Caki2 (cell line): ENCODE measurements around the gene BSPRY. TPM values are rescaled to one million over a fixed set of nuclear protein-coding genes. Genes with fewer than 3 reads are reported as not detected.
"Not testable (repeated sequence)": the region's sequence is repeated elsewhere in the genome, so short reads cannot be mapped to it uniquely, and the experiment has no call there.

Experiments
- DNase-seq: peaks from one replicate; pipeline ENCODE4 v3.0.0-alpha.2; 2015; ENCODE audit warnings: low read depth
- in situ Hi-C: cut with HindIII; loops from 2 replicates; pipeline ENCODE4 v1.10.0; 2016; ENCODE audit warnings: low sequenced_read_pairs, low pct_unique_long_range_greater_than_20kb, mixed read lengths
- total RNA-seq: library from RNA; depleted of rRNA; stranded (reverse); fragments of >200 nt; shearing (Covaris generic); gene quantifications from 2 replicates; pipeline ENCODE4 v1.2.3, GENCODE V29; 2014; ENCODE audit warnings: low replicate concordance

BSPRY gene
- total RNA-seq, 1 experiment from 2014 or later: not detected

- in situ Hi-C loops: no loop called here
- DNase-seq: no peak
Observed at GRCh38 chr9:113381909-113382411, 32.6 kb downstream of the BSPRY start.

- DNase-seq: no peak
- in situ Hi-C loops: no loop called here
Observed at GRCh38 chr9:113386571-113387393, 37.4 kb downstream of the BSPRY start.

- DNase-seq: no peak
Observed at GRCh38 chr9:113387560-113388230, 38.4 kb downstream of the BSPRY start.

GRCh38 chr9:113388833-113389232 lies 39.5 kb downstream of the BSPRY start:
- DNase-seq: no peak
- in situ Hi-C loops: no loop called here

More at GRCh38 chr9:113387560-113388230, 38.4 kb downstream of the BSPRY start:
- in situ Hi-C loops: no loop called here

GRCh38 chr9:113389451-113389850 lies 40.1 kb downstream of the BSPRY start:
- DNase-seq: no peak
- in situ Hi-C loops: no loop called here

- in situ Hi-C loops: no loop called here
- DNase-seq: no peak
Observed at GRCh38 chr9:113390192-113390960, 41.0 kb downstream of the BSPRY start.

- no peak for DNase-seq
- in situ Hi-C loops: no loop called here
Observed at GRCh38 chr9:113391917-113392316, 42.6 kb downstream of the BSPRY start.

- DNase-seq: no peak
- in situ Hi-C loops: no loop called here
Observed at GRCh38 chr9:113393281-113393680, 43.9 kb downstream of the BSPRY start.

GRCh38 chr9:113395000-113395861 lies 45.9 kb downstream of the BSPRY start:
- no peak for DNase-seq

GRCh38 chr9:113397203-113397631 lies 47.9 kb downstream of the BSPRY start:
- in situ Hi-C loops: no loop called here

More at GRCh38 chr9:113395000-113395861, 45.9 kb downstream of the BSPRY start:
- in situ Hi-C loops: no loop called here

GRCh38 chr9:113398796-113399195 lies 49.5 kb downstream of the BSPRY start:
- in situ Hi-C loops: no loop called here
- no peak for DNase-seq

More at GRCh38 chr9:113397203-113397631, 47.9 kb downstream of the BSPRY start:
- no peak for DNase-seq

- no peak for DNase-seq
- in situ Hi-C loops: no loop called here
Observed at GRCh38 chr9:113399646-113400200, 50.4 kb downstream of the BSPRY start.

- in situ Hi-C loops: no loop called here
- peak; percentile 99 for DNase-seq
Observed at GRCh38 chr9:113401027-113401792, 51.9 kb downstream of the BSPRY start, which contains the start of gene ALAD. TSS of gene ALAD (minus strand) at chr9:113401284. CDS start at chr9:113393559, 7,725 bp downstream.

GRCh38 chr9:113403646-113404045 lies 54.3 kb downstream of the BSPRY start:
- in situ Hi-C loops: no loop called here
- DNase-seq: no peak

GRCh38 chr9:113406353-113406752 lies 57.0 kb downstream of the BSPRY start:
- in situ Hi-C loops: not testable (repeated sequence)

GRCh38 chr9:113406873-113407511 lies 57.7 kb downstream of the BSPRY start:
- DNase-seq: peak; percentile 50
- in situ Hi-C loops: not testable (repeated sequence)

More at GRCh38 chr9:113406353-113406752, 57.0 kb downstream of the BSPRY start:
- not testable (repeated sequence) for DNase-seq
